Trophoblast cell (in vitro differentiated cells and primary cell): Measurements from ENCODE around the gene THEMIS.

Source experiments
- DNase-seq, 2 donors: peaks; one replicate each; pipeline ENCODE4 v3.0.0-alpha.2; 2016
- H2AFZ ChIP-seq: 2 replicates; pipeline ENCODE4 v1.6.1; 2013; ENCODE audit warnings: low read length, moderate library complexity, mild to moderate bottlenecking; ENCODE audit not compliant: insufficient read depth, poor library complexity
- H2AK5ac ChIP-seq: 2 replicates; pipeline ENCODE4 v1.6.1; 2013; ENCODE audit warnings: mild to moderate bottlenecking, low read length
- H2BK120ac ChIP-seq: 2 replicates; pipeline ENCODE4 v1.6.1; 2013; ENCODE audit warnings: low read length, mild to moderate bottlenecking, moderate library complexity; ENCODE audit not compliant: insufficient read depth, poor library complexity
- H2BK12ac ChIP-seq: 2 replicates; pipeline ENCODE4 v1.6.1; 2013; ENCODE audit warnings: mild to moderate bottlenecking, low read length, moderate library complexity
- H2BK5ac ChIP-seq: 2 replicates; pipeline ENCODE4 v1.6.1; 2013; ENCODE audit warnings: low read length, low read depth, moderate library complexity, mild to moderate bottlenecking; ENCODE audit not compliant: poor library complexity
- H3K14ac ChIP-seq: 2 replicates; pipeline ENCODE4 v1.6.1; 2013; ENCODE audit warnings: mild to moderate bottlenecking, low read length
- H3K18ac ChIP-seq: 2 replicates; pipeline ENCODE4 v1.6.1; 2013; ENCODE audit warnings: mild to moderate bottlenecking, low read length
- H3K23ac ChIP-seq: 2 replicates; pipeline ENCODE4 v1.6.1; 2013; ENCODE audit warnings: low read length
- H3K27ac ChIP-seq: 2 replicates; pipeline ENCODE4 v1.5.1; 2013; ENCODE audit warnings: low read depth, mild to moderate bottlenecking, inconsistent platforms, low read length, moderate library complexity
- H3K27me3 ChIP-seq: 2 replicates; pipeline ENCODE4 v1.6.1; 2013; ENCODE audit warnings: inconsistent platforms, mild to moderate bottlenecking, low read length, moderate library complexity; ENCODE audit not compliant: insufficient read depth
- H3K36me3 ChIP-seq, 2 experiments: 1 replicate in 1 of 2; 2 replicates in 1 of 2; pipeline ENCODE4 v1.6.1; 2013; ENCODE audit warnings: low read length in 2 of 2, mild to moderate bottlenecking in 2 of 2, moderate library complexity in 1 of 2; ENCODE audit not compliant: insufficient read depth in 2 of 2, control insufficient read depth in 1 of 2
- H3K4ac ChIP-seq: 2 replicates; pipeline ENCODE4 v1.6.1; 2013; ENCODE audit warnings: low read depth, mild to moderate bottlenecking, low read length, moderate library complexity
- H3K4me1 ChIP-seq, 2 experiments: 1 replicate in 1 of 2; 2 replicates in 1 of 2; pipeline ENCODE4 v1.6.1; 2013; ENCODE audit warnings: low read length in 2 of 2, mild to moderate bottlenecking in 2 of 2, moderate library complexity in 1 of 2; ENCODE audit not compliant: insufficient read depth in 2 of 2, control insufficient read depth in 1 of 2
- H3K4me2 ChIP-seq: 2 replicates; pipeline ENCODE4 v1.6.1; 2013; ENCODE audit warnings: inconsistent platforms, mild to moderate bottlenecking, low read length, moderate library complexity
- H3K4me3 ChIP-seq: 2 replicates; pipeline ENCODE4 v1.5.1; 2013; ENCODE audit warnings: mild to moderate bottlenecking, low read depth, low read length, inconsistent platforms
- H3K79me1 ChIP-seq: one replicate; pipeline ENCODE4 v1.6.1; 2013; ENCODE audit warnings: low read length
- H3K79me2 ChIP-seq: 2 replicates; pipeline ENCODE4 v1.6.1; 2013; ENCODE audit warnings: low read length, mild to moderate bottlenecking; ENCODE audit not compliant: control insufficient read depth, insufficient read depth, poor library complexity
- H3K9ac ChIP-seq: 2 replicates; pipeline ENCODE4 v1.6.1; 2013; ENCODE audit warnings: mild to moderate bottlenecking, low read length
- H3K9me3 ChIP-seq: 2 replicates; pipeline ENCODE4 v1.6.1; 2013; ENCODE audit warnings: low read depth, mild to moderate bottlenecking, control low read depth, inconsistent platforms, low read length; ENCODE audit not compliant: insufficient read depth
- H4K12ac ChIP-seq: 2 replicates; pipeline ENCODE4 v1.6.1; 2013; ENCODE audit warnings: low read depth, mild to moderate bottlenecking, low read length, moderate library complexity
- H4K8ac ChIP-seq: 2 replicates; pipeline ENCODE4 v1.6.1; 2013; ENCODE audit warnings: low read depth, mild to moderate bottlenecking, low read length, moderate library complexity
- H4K91ac ChIP-seq: one replicate; pipeline ENCODE4 v1.6.1; 2013; ENCODE audit warnings: low read depth, mild to moderate bottlenecking, low read length, moderate library complexity
- WGBS: extraction: QIAGEN DNeasy Blood & Tissue Kit; methylation state at CpG from one replicate; pipeline ENCODE4 v1.1.7; 2013; ENCODE audit warnings: missing lambda C conversion rate; ENCODE audit not compliant: insufficient read length, insufficient coverage; ENCODE audit errors: extremely low coverage; 5-methylcytosine and 5-hydroxymethylcytosine counted together

Gene THEMIS

DNA sequence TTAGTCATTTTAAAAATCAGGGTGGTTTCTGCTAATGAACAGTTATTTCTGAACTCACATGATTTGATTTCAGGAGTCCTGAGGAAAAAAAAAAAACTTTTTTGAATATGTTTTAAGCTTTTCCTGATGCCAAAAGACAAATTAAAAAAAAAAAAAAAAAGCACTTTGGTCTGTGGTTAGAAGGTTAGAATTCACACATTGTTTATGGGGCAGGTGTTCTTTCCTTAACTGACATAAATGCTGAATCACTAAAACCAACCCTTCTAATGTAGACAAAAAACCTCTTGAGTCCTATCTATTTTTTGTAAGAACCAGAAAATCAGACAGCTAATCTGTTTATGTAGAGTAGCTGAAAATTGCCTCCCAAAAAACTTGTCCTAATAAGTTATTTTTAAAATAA is 20.4 kb downstream of the THEMIS start:
- no peak overlapping the region for H3K18ac ChIP-seq
- no peak overlapping the region for H2BK12ac ChIP-seq
- H4K8ac ChIP-seq = no peak overlapping the region
- no peaks in the 10 kb centered on the region for H3K9me3 ChIP-seq
- H3K9ac ChIP-seq = no peak overlapping the region
- H3K4me2 ChIP-seq = no peak overlapping the region
- H4K12ac ChIP-seq = no peak overlapping the region
- H4K91ac ChIP-seq = no peak overlapping the region
- H3K4ac ChIP-seq = no peak overlapping the region
- no peak overlapping the region for H3K23ac ChIP-seq
- H2AFZ ChIP-seq = no peak overlapping the region
- no peak overlapping the region for H2AK5ac ChIP-seq
- no peaks in the 10 kb centered on the region for H3K27me3 ChIP-seq
- DNase-seq = no peak
- H3K79me2 ChIP-seq = no peaks in the 10 kb centered on the region
- H3K79me1 ChIP-seq = no peaks in the 10 kb centered on the region
- H3K27ac ChIP-seq = no peak overlapping the region
- H3K36me3 ChIP-seq = no peaks in the 10 kb centered on the region
- no peak overlapping the region for H2BK5ac ChIP-seq
- no peak overlapping the region for H3K4me3 ChIP-seq
- no peak overlapping the region for H2BK120ac ChIP-seq
- peaks cover 2 to 3% of the 10 kb centered on the region in 2 experiments for H3K4me1 ChIP-seq
- H3K14ac ChIP-seq = no peak overlapping the region

DNA sequence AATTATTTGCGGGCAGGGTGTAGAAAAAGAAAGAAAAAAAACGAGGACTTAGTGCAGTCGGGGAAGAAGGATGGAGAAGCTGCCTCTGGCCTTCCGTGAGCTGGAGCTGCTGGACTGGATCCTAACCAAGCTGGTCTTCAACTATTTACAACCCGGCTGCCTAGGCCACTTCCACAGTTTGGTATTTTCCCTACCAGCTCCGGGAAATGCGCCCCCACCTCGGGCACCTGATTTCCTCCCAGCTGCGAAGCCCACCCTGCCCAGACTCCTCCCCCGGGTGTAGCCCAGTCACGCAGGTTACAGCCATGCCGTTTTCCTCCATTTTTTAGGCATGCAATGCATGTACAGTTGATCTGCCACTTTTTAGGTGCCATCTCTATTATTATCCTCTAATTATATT is 21.2 kb downstream of the THEMIS start:
- Histone ChIP-seq H3K9ac (no peak overlapping the region), H2BK12ac (no peak overlapping the region), H3K4me1 (peaks cover 2 to 3% of the 10 kb centered on the region in 2 experiments), H3K4me2 (peak overlapping the region; percentile 40), H3K4me3 (no peak overlapping the region), H3K14ac (no peak overlapping the region), H3K18ac (no peak overlapping the region), H4K91ac (no peak overlapping the region), H4K8ac (peak overlapping the region; percentile 73), H3K36me3 (no peaks in the 10 kb centered on the region), H2AFZ (peak overlapping the region; percentile 63), H3K79me1 (no peaks in the 10 kb centered on the region), H4K12ac (no peak overlapping the region), H2BK5ac (no peak overlapping the region), H3K27me3 (no peaks in the 10 kb centered on the region), H3K79me2 (no peaks in the 10 kb centered on the region), H3K4ac (no peak overlapping the region), H2BK120ac (no peak overlapping the region), H3K27ac (no peak overlapping the region), H2AK5ac (no peak overlapping the region), H3K9me3 (no peaks in the 10 kb centered on the region), H3K23ac (no peak overlapping the region)
- WGBS = no CpG with 5 or more reads among the region's 12 CpGs
- DNase-seq = no peak

- no peak overlapping the region for H2BK5ac ChIP-seq
- no CpG with 5 or more reads among the region's 2 CpGs for WGBS
These were observed 22.7 kb downstream of the THEMIS start for GRCh38 chr6:127878115-127878514.

DNA sequence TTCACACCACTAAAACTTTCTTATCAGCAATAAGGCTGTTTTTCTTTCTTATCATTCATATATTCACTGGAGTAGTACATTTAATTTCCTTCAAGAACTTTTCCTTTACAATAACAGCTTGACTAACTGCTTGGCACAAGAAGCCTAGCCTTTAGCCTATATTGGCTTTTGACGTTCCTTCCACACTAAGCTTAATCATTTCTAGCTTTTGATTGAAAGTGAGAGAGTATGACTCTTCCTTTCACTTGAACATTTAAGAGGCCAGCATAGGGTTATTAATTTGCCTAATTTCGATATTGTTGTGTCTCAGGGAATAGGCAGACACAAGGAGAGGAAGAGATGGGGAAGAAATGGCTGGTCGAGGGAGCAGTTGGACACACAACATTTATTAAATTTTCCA is 23.6 kb downstream of the THEMIS start:
- H2BK120ac ChIP-seq = no peak overlapping the region
- no CpG with 5 or more reads among the region's 3 CpGs for WGBS
- no peaks in the 10 kb centered on the region for H3K9me3 ChIP-seq
- H3K79me2 ChIP-seq = no peaks in the 10 kb centered on the region
- peaks cover 2 to 3% of the 10 kb centered on the region in 2 experiments for H3K4me1 ChIP-seq
- no peak overlapping the region for H4K8ac ChIP-seq
- no peaks in the 10 kb centered on the region for H3K36me3 ChIP-seq
- no peak overlapping the region for H2BK12ac ChIP-seq
- H2BK5ac ChIP-seq = no peak overlapping the region
- no peak overlapping the region for H3K4me3 ChIP-seq
- no peak overlapping the region for H4K91ac ChIP-seq
- DNase-seq = no peak
- no peak overlapping the region for H3K14ac ChIP-seq
- no peak overlapping the region for H3K18ac ChIP-seq
- no peaks in the 10 kb centered on the region for H3K27me3 ChIP-seq
- H2AK5ac ChIP-seq = no peak overlapping the region
- H4K12ac ChIP-seq = no peak overlapping the region
- H3K9ac ChIP-seq = no peak overlapping the region
- H2AFZ ChIP-seq = no peak overlapping the region
- H3K4me2 ChIP-seq = no peak overlapping the region
- no peak overlapping the region for H3K23ac ChIP-seq
- H3K4ac ChIP-seq = no peak overlapping the region
- H3K27ac ChIP-seq = no peak overlapping the region
- no peaks in the 10 kb centered on the region for H3K79me1 ChIP-seq

More at GRCh38 chr6:127878115-127878514, 22.7 kb downstream of the THEMIS start:
- no peak for DNase-seq
- Histone ChIP-seq H3K18ac (no peak overlapping the region), H3K27me3 (no peaks in the 10 kb centered on the region), H4K91ac (no peak overlapping the region), H2BK12ac (no peak overlapping the region), H3K14ac (no peak overlapping the region), H2AFZ (no peak overlapping the region), H2BK120ac (no peak overlapping the region), H3K4me2 (no peak overlapping the region), H2AK5ac (no peak overlapping the region), H3K36me3 (no peaks in the 10 kb centered on the region), H3K27ac (no peak overlapping the region), H3K23ac (no peak overlapping the region), H3K4me3 (no peak overlapping the region), H3K4me1 (peaks cover 2 to 3% of the 10 kb centered on the region in 2 experiments), H4K8ac (no peak overlapping the region), H3K79me2 (no peaks in the 10 kb centered on the region), H3K79me1 (no peaks in the 10 kb centered on the region), H3K9ac (no peak overlapping the region), H3K4ac (no peak overlapping the region), H3K9me3 (no peaks in the 10 kb centered on the region), H4K12ac (no peak overlapping the region)
